ENCODE data around the gene SUSD5.

SUSD5 gene

GRCh38 chr3:33134026-33134625, 84.5 kb downstream of the SUSD5 start:
- Histone ChIP-seq H3K27me3 (no peaks in the 10 kb centered on the region), H3K4me1 (peaks cover 0 to 8% (median 6%) of the 10 kb centered on the region in 10 experiments; a peak in 6 of 20 replicates), H3K36me3 (peaks cover 80 to 93% (median 83%) of the 10 kb centered on the region in 11 experiments), H3K4me3 (no peak overlapping the region), H4K20me1 (peaks cover 0 to 14% (median 8%) of the 10 kb centered on the region in 11 experiments; a peak in 7 of 22 replicates), H3K9me3 (replicated peaks in 1 of 11) (no peaks in the 10 kb centered on the region), H3K27ac (no peak overlapping the region), H3K9ac (peak overlapping the region in 1 of 11 experiments; percentile 30; a peak in 2 of 22 replicates), H3K4me2 (peak overlapping the region in 2 of 11 experiments; percentile 2 to 6; a peak in 1 of 22 replicates)
- TF ChIP-seq Cebpa-rat (IDR thresholded peaks at IDR 0.05), result no peak

- no peaks in the 10 kb centered on the region for H3K9me3 ChIP-seq (replicated peaks in 1 of 11)
- H3K27ac ChIP-seq, result no peak overlapping the region
- H3K4me1 ChIP-seq, result peaks cover 0 to 8% (median 6%) of the 10 kb centered on the region in 10 experiments; a peak in 6 of 20 replicates
- no peak overlapping the region for H3K4me3 ChIP-seq
- no peak for TF ChIP-seq Cebpa-rat (IDR thresholded peaks at IDR 0.05)
- H3K9ac ChIP-seq, result 0 out of 22 replicates have a peak overlapping the region, but pooled peaks of 1 of the 11 experiments have one; percentile 34
- H3K4me2 ChIP-seq, result no peak overlapping the region
- H3K27me3 ChIP-seq, result no peaks in the 10 kb centered on the region
- peaks cover 0 to 19% (median 8%) of the 10 kb centered on the region in 11 experiments; a peak in 8 of 22 replicates for H4K20me1 ChIP-seq
- H3K36me3 ChIP-seq, result peaks cover 76 to 98% (median 90%) of the 10 kb centered on the region in 11 experiments
Measured at GRCh38 chr3:33132019-33132360, 86.6 kb downstream of the SUSD5 start.

- Histone ChIP-seq H3K9me3 (replicated peaks in 1 of 11) (no peaks in the 10 kb centered on the region), H3K9ac (peak overlapping the region in 1 of 11 experiments; percentile 28; a peak in 1 of 22 replicates), H3K4me3 (no peak overlapping the region), H3K27me3 (no peaks in the 10 kb centered on the region), H4K20me1 (peaks cover 0 to 19% (median 8%) of the 10 kb centered on the region in 11 experiments; a peak in 8 of 22 replicates), H3K36me3 (peaks cover 70 to 98% (median 90%) of the 10 kb centered on the region in 11 experiments), H3K4me1 (peaks cover 0 to 8% (median 6%) of the 10 kb centered on the region in 10 experiments; a peak in 6 of 20 replicates), H3K27ac (no peak overlapping the region), H3K4me2 (no peak overlapping the region)
- TF ChIP-seq Cebpa-rat (IDR thresholded peaks at IDR 0.05), result no peak
Measured at GRCh38 chr3:33131331-33132018, 87.1 kb downstream of the SUSD5 start.

- peaks cover 0 to 8% (median 6%) of the 10 kb centered on the region in 10 experiments; a peak in 6 of 20 replicates for H3K4me1 ChIP-seq
- H3K4me2 ChIP-seq, result no peak overlapping the region
- no peak overlapping the region for H3K9ac ChIP-seq
- no peak overlapping the region for H3K4me3 ChIP-seq
- H3K27me3 ChIP-seq, result no peaks in the 10 kb centered on the region
- no peak for TF ChIP-seq Cebpa-rat (IDR thresholded peaks at IDR 0.05)
- peaks cover 72 to 98% (median 92%) of the 10 kb centered on the region in 11 experiments for H3K36me3 ChIP-seq
- no peak overlapping the region for H3K27ac ChIP-seq
- H3K9me3 ChIP-seq (replicated peaks in 1 of 11), result no peaks in the 10 kb centered on the region
- H4K20me1 ChIP-seq, result peaks cover 0 to 19% (median 8%) of the 10 kb centered on the region in 11 experiments; a peak in 8 of 22 replicates
Measured at GRCh38 chr3:33130144-33130543, 88.5 kb downstream of the SUSD5 start.

- H3K4me1 ChIP-seq, result peaks cover 0 to 4% (median under 1%) of the 10 kb centered on the region in 10 experiments; a peak in 5 of 20 replicates
- no peaks in the 10 kb centered on the region for H3K9me3 ChIP-seq (replicated peaks in 1 of 11)
- H3K27me3 ChIP-seq, result no peaks in the 10 kb centered on the region
- no peak for TF ChIP-seq Cebpa-rat (IDR thresholded peaks at IDR 0.05)
- peaks cover 74 to 98% (median 92%) of the 10 kb centered on the region in 11 experiments for H3K36me3 ChIP-seq
- no peak overlapping the region for H3K9ac ChIP-seq
- H3K4me3 ChIP-seq, result no peak overlapping the region
- H4K20me1 ChIP-seq, result peaks cover 0 to 19% (median 8%) of the 10 kb centered on the region in 11 experiments; a peak in 8 of 22 replicates
- no peak overlapping the region for H3K27ac ChIP-seq
- H3K4me2 ChIP-seq, result no peak overlapping the region
Measured at GRCh38 chr3:33128706-33129105, 89.9 kb downstream of the SUSD5 start.

GRCh38 chr3:33125840-33126239, 92.8 kb downstream of the SUSD5 start:
- Histone ChIP-seq H3K9ac (no peak overlapping the region), H4K20me1 (peaks cover 0 to 12% (median 0%) of the 10 kb centered on the region in 11 experiments; a peak in 4 of 22 replicates), H3K9me3 (replicated peaks in 1 of 11) (no peaks in the 10 kb centered on the region), H3K4me3 (no peak overlapping the region), H3K4me1 (peaks cover 0 to 14% (median 13%) of the 10 kb centered on the region in 10 experiments; a peak in 15 of 20 replicates), H3K4me2 (no peak overlapping the region), H3K27ac (no peak overlapping the region), H3K27me3 (no peaks in the 10 kb centered on the region), H3K36me3 (peaks cover 73 to 98% (median 93%) of the 10 kb centered on the region in 11 experiments)
- TF ChIP-seq Cebpa-rat (IDR thresholded peaks at IDR 0.05), result no peak

GRCh38 chr3:33124638-33125037, 94.0 kb downstream of the SUSD5 start:
- Histone ChIP-seq H3K9ac (no peak overlapping the region), H3K4me1 (peaks cover 0 to 25% (median 23%) of the 10 kb centered on the region in 10 experiments; a peak in 15 of 20 replicates), H3K27me3 (no peaks in the 10 kb centered on the region), H4K20me1 (peaks cover 0 to 12% (median 0%) of the 10 kb centered on the region in 11 experiments; a peak in 7 of 22 replicates), H3K27ac (no peak overlapping the region), H3K36me3 (peaks cover 71 to 98% (median 90%) of the 10 kb centered on the region in 11 experiments), H3K4me2 (no peak overlapping the region), H3K9me3 (replicated peaks in 1 of 11) (no peaks in the 10 kb centered on the region), H3K4me3 (no peak overlapping the region)
- no peak for TF ChIP-seq Cebpa-rat (IDR thresholded peaks at IDR 0.05)

- no peak overlapping the region for H3K4me3 ChIP-seq
Measured at GRCh38 chr3:33122991-33123390, 95.6 kb downstream of the SUSD5 start.

GRCh38 chr3:33119891-33120290, 98.7 kb downstream of the SUSD5 start:
- Histone ChIP-seq H3K4me1 (peaks cover 14 to 62% (median 45%) of the 10 kb centered on the region in 10 experiments), H3K4me3 (no peak overlapping the region), H4K20me1 (peaks cover 0 to 35% (median 9%) of the 10 kb centered on the region in 11 experiments; a peak in 10 of 22 replicates), H3K27ac (peak overlapping the region in 5 of 11 experiments; percentile 3 to 69 (median 17); a peak in 3 of 22 replicates), H3K9me3 (replicated peaks in 1 of 11) (no peaks in the 10 kb centered on the region), H3K36me3 (peaks cover 42 to 87% (median 73%) of the 10 kb centered on the region in 11 experiments), H3K27me3 (no peaks in the 10 kb centered on the region), H3K9ac (no peak overlapping the region), H3K4me2 (peak overlapping the region in 5 of 11 experiments; percentile 9 to 36 (median 15); a peak in 6 of 22 replicates)
- no peak for TF ChIP-seq Cebpa-rat (IDR thresholded peaks at IDR 0.05)

More at GRCh38 chr3:33122991-33123390, 95.6 kb downstream of the SUSD5 start:
- no peak overlapping the region for H3K9ac ChIP-seq
- H3K4me2 ChIP-seq, result no peak overlapping the region
- peaks cover 0 to 23% (median 8%) of the 10 kb centered on the region in 11 experiments; a peak in 9 of 22 replicates for H4K20me1 ChIP-seq
- no peaks in the 10 kb centered on the region for H3K9me3 ChIP-seq (replicated peaks in 1 of 11)
- H3K36me3 ChIP-seq, result peaks cover 72 to 100% (median 95%) of the 10 kb centered on the region in 11 experiments
- H3K4me1 ChIP-seq, result peaks cover 0 to 39% (median 28%) of the 10 kb centered on the region in 10 experiments; a peak in 16 of 20 replicates
- no peaks in the 10 kb centered on the region for H3K27me3 ChIP-seq
- no peak overlapping the region for H3K27ac ChIP-seq
- TF ChIP-seq Cebpa-rat (IDR thresholded peaks at IDR 0.05), result no peak
